Colonic mucosa (tissue), 4 donors: ENCODE measurements around the gene RAB24. TPM values are rescaled to one million over a fixed set of nuclear protein-coding genes. Genes with fewer than 3 reads are reported as not detected.
A peak's percentile ranks its signal among the peaks of the same experiment; 100 is the strongest.

Source experiments
- DNase-seq: peaks from one replicate; pipeline ENCODE4 v3.0.0-alpha.2; 2020
- H3K27ac ChIP-seq: fragments of 200-600 bp; one replicate; pipeline ENCODE4 v1.8.0; 2021
- H3K27me3 ChIP-seq: fragments of 200-600 bp; one replicate; pipeline ENCODE4 v1.8.0; 2021
- H3K36me3 ChIP-seq: fragments of 200-600 bp; one replicate; pipeline ENCODE4 v1.8.0; 2021
- H3K4me1 ChIP-seq: fragments of 200-600 bp; one replicate; pipeline ENCODE4 v1.8.0; 2021; ENCODE audit warnings: mild to moderate bottlenecking
- H3K4me3 ChIP-seq: fragments of 200-600 bp; one replicate; pipeline ENCODE4 v1.8.0; 2021
- H3K9ac ChIP-seq, 2 donors: one replicate each; pipeline ENCODE4 v1.7.0; 2013; ENCODE audit warnings: control low read depth in 2 of 2, low read depth in 2 of 2, low read length in 2 of 2
- H3K9me3 ChIP-seq: fragments of 200-600 bp; one replicate; pipeline ENCODE4 v1.8.0; 2021
- intact Hi-C: fragments of 100-400 bp; cut with DNase I; formaldehyde crosslinking; loops from one replicate; pipeline ENCODE4 v1.14.1; 2022
- total RNA-seq, 2 donors: library from RNA; stranded (reverse); fragmentation: NEBNext Ultra II Directional in 1 of 2; extraction: Animal tissue kit (Norgen Biotek cat#: 25700) in 1 of 2; gene quantifications; one replicate each; pipeline ENCODE4 v1.2.1, GENCODE V29; 2021
- TF ChIP-seq, protein P1 (sequence below): fragments of 200-600 bp; IDR thresholded peaks from one replicate; pipeline ENCODE4 v1.8.0; 2022; ENCODE audit warnings: antibody characterized with exemption, mild to moderate bottlenecking
- donor health status: healthy.
- donor health status: DM: no; HTN: no; CAD: no.
- donor health status: DM: no; HTN: no; CAD: no.

Gene RAB24
- total RNA-seq, 2 donors from 2014 or later = 32.9 to 39.5 TPM

- Histone ChIP-seq H3K27ac (no peak overlapping the region), H3K27me3 (no peaks in the 10 kb centered on the region), H3K9ac (no peak overlapping the region), H3K9me3 (no peaks in the 10 kb centered on the region), H3K4me1 (no peaks in the 10 kb centered on the region), H3K4me3 (no peak overlapping the region), H3K36me3 (peaks cover 26% of the 10 kb centered on the region)
- DNase-seq = no peak
- intact Hi-C loops = no loop called here
- TF ChIP-seq, protein P1, sequence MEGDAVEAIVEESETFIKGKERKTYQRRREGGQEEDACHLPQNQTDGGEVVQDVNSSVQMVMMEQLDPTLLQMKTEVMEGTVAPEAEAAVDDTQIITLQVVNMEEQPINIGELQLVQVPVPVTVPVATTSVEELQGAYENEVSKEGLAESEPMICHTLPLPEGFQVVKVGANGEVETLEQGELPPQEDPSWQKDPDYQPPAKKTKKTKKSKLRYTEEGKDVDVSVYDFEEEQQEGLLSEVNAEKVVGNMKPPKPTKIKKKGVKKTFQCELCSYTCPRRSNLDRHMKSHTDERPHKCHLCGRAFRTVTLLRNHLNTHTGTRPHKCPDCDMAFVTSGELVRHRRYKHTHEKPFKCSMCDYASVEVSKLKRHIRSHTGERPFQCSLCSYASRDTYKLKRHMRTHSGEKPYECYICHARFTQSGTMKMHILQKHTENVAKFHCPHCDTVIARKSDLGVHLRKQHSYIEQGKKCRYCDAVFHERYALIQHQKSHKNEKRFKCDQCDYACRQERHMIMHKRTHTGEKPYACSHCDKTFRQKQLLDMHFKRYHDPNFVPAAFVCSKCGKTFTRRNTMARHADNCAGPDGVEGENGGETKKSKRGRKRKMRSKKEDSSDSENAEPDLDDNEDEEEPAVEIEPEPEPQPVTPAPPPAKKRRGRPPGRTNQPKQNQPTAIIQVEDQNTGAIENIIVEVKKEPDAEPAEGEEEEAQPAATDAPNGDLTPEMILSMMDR = no peak
These were observed 35.7 kb upstream of the RAB24 start for GRCh38 chr5:177339107-177339638.

GRCh38 chr5:177338251-177339106, 35.0 kb upstream of the RAB24 start:
- no peak overlapping the region for H3K4me3 ChIP-seq
- H3K36me3 ChIP-seq = peaks cover 29% of the 10 kb centered on the region
- no peak for DNase-seq
- H3K9me3 ChIP-seq = no peaks in the 10 kb centered on the region
- intact Hi-C loops = no loop called here
- no peak overlapping the region for H3K9ac ChIP-seq
- no peak overlapping the region for H3K27ac ChIP-seq
- no peaks in the 10 kb centered on the region for H3K27me3 ChIP-seq
- TF ChIP-seq, protein P1 = no peak
- no peaks in the 10 kb centered on the region for H3K4me1 ChIP-seq

GRCh38 chr5:177336603-177337494, 33.3 kb upstream of the RAB24 start:
- no peaks in the 10 kb centered on the region for H3K27me3 ChIP-seq
- H3K9ac ChIP-seq = no peak overlapping the region
- H3K4me1 ChIP-seq = no peaks in the 10 kb centered on the region
- TF ChIP-seq, protein P1 = no peak
- H3K27ac ChIP-seq = no peak overlapping the region
- H3K4me3 ChIP-seq = no peak overlapping the region
- H3K9me3 ChIP-seq = no peaks in the 10 kb centered on the region
- peaks cover 43% of the 10 kb centered on the region for H3K36me3 ChIP-seq
- DNase-seq = no peak
- intact Hi-C loops = no loop called here

DNA sequence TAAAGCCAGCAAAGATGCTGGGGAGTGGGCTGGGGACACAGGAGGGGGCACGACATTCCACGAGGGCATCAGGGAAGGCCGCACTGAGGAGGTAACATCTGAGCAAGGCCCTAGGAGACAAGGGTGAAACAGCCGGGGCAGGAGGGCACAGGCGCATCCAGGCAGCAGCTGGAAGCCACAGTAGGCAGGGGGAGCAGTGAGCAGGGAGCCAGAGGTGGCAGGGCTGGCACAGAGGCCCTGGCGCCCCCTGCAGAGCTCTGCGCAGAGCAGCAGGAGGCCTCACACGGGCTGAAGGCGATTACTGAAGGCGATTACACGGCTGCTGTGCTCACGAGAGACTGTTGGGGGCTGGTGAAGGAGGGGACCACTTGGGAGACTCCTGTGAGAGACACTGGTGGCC, 32.6 kb upstream of the RAB24 start:
- intact Hi-C loops = no loop called here
- Histone ChIP-seq H3K27ac (no peak overlapping the region), H3K4me1 (no peaks in the 10 kb centered on the region), H3K9me3 (no peaks in the 10 kb centered on the region), H3K9ac (no peak overlapping the region), H3K27me3 (no peaks in the 10 kb centered on the region), H3K4me3 (no peak overlapping the region), H3K36me3 (peaks cover 47% of the 10 kb centered on the region)
- DNase-seq = no peak
- TF ChIP-seq, protein P1 = peak; percentile 14

DNA sequence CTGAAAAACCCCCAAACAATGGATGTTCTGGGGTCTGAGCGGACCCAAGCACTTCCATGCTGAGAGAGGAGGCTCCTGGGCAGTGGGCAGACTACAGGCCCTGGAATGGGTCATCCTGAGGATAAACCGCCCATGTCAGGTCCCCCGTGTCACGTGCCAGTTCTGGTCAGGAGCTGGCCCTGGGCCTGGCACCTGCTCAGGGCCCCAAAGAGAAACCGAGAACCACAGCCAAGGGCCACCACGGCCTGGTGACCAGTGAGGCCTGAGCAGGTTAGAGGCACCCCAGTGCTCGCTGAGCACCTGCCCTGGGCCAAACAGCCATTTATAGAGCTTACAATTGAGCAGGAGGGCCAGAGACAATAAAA, 32.2 kb upstream of the RAB24 start:
- H3K9me3 ChIP-seq = no peaks in the 10 kb centered on the region
- intact Hi-C loops = no loop called here
- no peak for DNase-seq
- no peak overlapping the region for H3K27ac ChIP-seq
- no peak overlapping the region for H3K9ac ChIP-seq
- H3K27me3 ChIP-seq = no peaks in the 10 kb centered on the region
- H3K36me3 ChIP-seq = peaks cover 47% of the 10 kb centered on the region
- TF ChIP-seq, protein P1 = no peak
- no peak overlapping the region for H3K4me3 ChIP-seq
- H3K4me1 ChIP-seq = no peaks in the 10 kb centered on the region
